GM19397 (cell line): ENCODE data around the gene KCNQ2.

Experiments used
- ATAC-seq: cut with Tn5 transposase; IDR thresholded peaks from one replicate; pipeline ENCODE4 v1.9.1; 2021; ENCODE audit warnings: mild to moderate bottlenecking, moderate library complexity; ENCODE audit not compliant: unreplicated experiment

The KCNQ2 gene

GRCh38 chr20:63456429-63457284 lies 15.8 kb downstream of the KCNQ2 start:
- ATAC-seq = no peak

GRCh38 chr20:63455568-63455859 lies 16.9 kb downstream of the KCNQ2 start:
- no peak for ATAC-seq

GRCh38 chr20:63454731-63455567 lies 17.5 kb downstream of the KCNQ2 start:
- ATAC-seq = no peak

- ATAC-seq = no peak
These were observed 19.5 kb downstream of the KCNQ2 start for GRCh38 chr20:63452821-63453523.

GRCh38 chr20:63452341-63452740 lies 20.1 kb downstream of the KCNQ2 start:
- ATAC-seq = no peak

- ATAC-seq = no peak
These were observed 20.6 kb downstream of the KCNQ2 start for GRCh38 chr20:63451821-63452220.

GRCh38 chr20:63449796-63450730 lies 22.4 kb downstream of the KCNQ2 start:
- ATAC-seq = no peak

- no peak for ATAC-seq
These were observed 23.4 kb downstream of the KCNQ2 start for GRCh38 chr20:63449025-63449424.

GRCh38 chr20:63448031-63448430 lies 24.4 kb downstream of the KCNQ2 start:
- no peak for ATAC-seq

GRCh38 chr20:63447320-63447719 lies 25.1 kb downstream of the KCNQ2 start:
- no peak for ATAC-seq

GRCh38 chr20:63446216-63447024 lies 26.0 kb downstream of the KCNQ2 start:
- ATAC-seq = no peak

GRCh38 chr20:63445075-63445734 lies 27.2 kb downstream of the KCNQ2 start:
- ATAC-seq = no peak

- ATAC-seq = no peak
These were observed 27.9 kb downstream of the KCNQ2 start for GRCh38 chr20:63444548-63444947.

GRCh38 chr20:63443606-63444395 lies 28.7 kb downstream of the KCNQ2 start:
- no peak for ATAC-seq

- ATAC-seq = no peak
These were observed 30.4 kb downstream of the KCNQ2 start for GRCh38 chr20:63442100-63442493.

- no peak for ATAC-seq
These were observed 31.0 kb downstream of the KCNQ2 start for GRCh38 chr20:63441136-63442099.

GRCh38 chr20:63440366-63440955 lies 32.0 kb downstream of the KCNQ2 start:
- ATAC-seq = no peak
